Femur (tissue), 1 donor: ENCODE results near the gene FBXL2.
"Not testable (repeated sequence)": the region's sequence is repeated elsewhere in the genome, so short reads cannot be mapped to it uniquely, and the experiment has no call there.

Source experiments
- DNase-seq: peaks from one replicate; pipeline ENCODE4 v3.0.0-alpha.2; 2017

FBXL2 gene

GRCh38 chr3:33388374-33389100, 111.3 kb downstream of the FBXL2 start:
- no peak for DNase-seq

GRCh38 chr3:33389908-33390307, 112.7 kb downstream of the FBXL2 start:
- no peak for DNase-seq

- no peak for DNase-seq
Observed at GRCh38 chr3:33391255-33391995, 114.2 kb downstream of the FBXL2 start.

- no peak for DNase-seq
Observed at GRCh38 chr3:33392144-33392543, 114.9 kb downstream of the FBXL2 start.

- no peak for DNase-seq
Observed at GRCh38 chr3:33392703-33393125, 115.5 kb downstream of the FBXL2 start.

- DNase-seq = no peak
Observed at GRCh38 chr3:33394403-33395054, 117.3 kb downstream of the FBXL2 start.

GRCh38 chr3:33395900-33396299, 118.7 kb downstream of the FBXL2 start:
- no peak for DNase-seq

GRCh38 chr3:33398410-33398809, 121.2 kb downstream of the FBXL2 start:
- DNase-seq = no peak

GRCh38 chr3:33401781-33402180, 124.5 kb downstream of the FBXL2 start:
- DNase-seq = no peak

- DNase-seq = no peak
Observed at GRCh38 chr3:33402936-33403335, 125.7 kb downstream of the FBXL2 start.

- DNase-seq = no peak
Observed at GRCh38 chr3:33403756-33404155, 126.5 kb downstream of the FBXL2 start.

- not testable (repeated sequence) for DNase-seq
Observed at GRCh38 chr3:33410816-33411215, 133.6 kb downstream of the FBXL2 start.

- DNase-seq = no peak
Observed at GRCh38 chr3:33417066-33417673, 139.9 kb downstream of the FBXL2 start.

- DNase-seq = no peak
Observed at GRCh38 chr3:33419948-33420347, 142.7 kb downstream of the FBXL2 start.

GRCh38 chr3:33420966-33421365, 143.7 kb downstream of the FBXL2 start:
- no peak for DNase-seq

GRCh38 chr3:33424606-33425452, 147.6 kb downstream of the FBXL2 start:
- no peak for DNase-seq

GRCh38 chr3:33425453-33425852, 148.2 kb downstream of the FBXL2 start:
- no peak for DNase-seq

- no peak for DNase-seq
Observed at GRCh38 chr3:33426068-33426467, 148.8 kb downstream of the FBXL2 start.

GRCh38 chr3:33426630-33427317, 149.5 kb downstream of the FBXL2 start:
- DNase-seq = no peak

GRCh38 chr3:33428734-33429133, 151.5 kb downstream of the FBXL2 start:
- DNase-seq = no peak

GRCh38 chr3:33429306-33429705, 152.1 kb downstream of the FBXL2 start:
- not testable (repeated sequence) for DNase-seq

- DNase-seq = no peak
Observed at GRCh38 chr3:33430061-33430460, 152.8 kb downstream of the FBXL2 start.
